ENCODE results near the gene ZMYND10.

Gene ZMYND10

GRCh38 chr3:50296721-50297383, 48.7 kb downstream of the ZMYND10 start:
- no peak overlapping the region for H2BK120ac ChIP-seq (ENCODE audit: low read depth, low read length)
- H3K14ac ChIP-seq (ENCODE audit: low read length in 2 of 2), result no peak overlapping the region
- peaks cover 5 to 12% of the 10 kb centered on the region in 2 experiments for H3K36me3 ChIP-seq (ENCODE audit: control insufficient read depth in 1 of 2, insufficient read depth in 2 of 2, low read depth in 1 of 2, low read length in 2 of 2)
- H3K4me2 ChIP-seq (ENCODE audit: low read length, poor library complexity, severe bottlenecking), result no peak overlapping the region
- peak overlapping the region in 1 of 2 experiments; percentile 7 for H3K4me3 ChIP-seq (ENCODE audit: insufficient read depth in 1 of 2, low read depth in 1 of 2, low read length in 2 of 2)
- 95% methylated on average over 18 of the region's 18 CpGs for WGBS
- H2BK5ac ChIP-seq (ENCODE audit: low read depth, low read length, poor library complexity, severe bottlenecking), result no peak overlapping the region
- no peak overlapping the region for H3K27ac ChIP-seq (ENCODE audit: low read length, poor library complexity, severe bottlenecking)
- no peak overlapping the region for H2AK5ac ChIP-seq (ENCODE audit: low read length, severe bottlenecking)
- H3K23ac ChIP-seq (ENCODE audit: low read length in 2 of 2), result no peak overlapping the region
- H4K91ac ChIP-seq (ENCODE audit: low read length), result no peak overlapping the region
- H3K4ac ChIP-seq (ENCODE audit: low read depth in 1 of 2, low read length in 2 of 2), result no peak overlapping the region
- H3K18ac ChIP-seq (ENCODE audit: low read depth in 1 of 2, low read length in 2 of 2), result no peak overlapping the region
- H3K4me1 ChIP-seq (ENCODE audit: control insufficient read depth, insufficient read depth, low read depth, low read length), result peaks cover 21% of the 10 kb centered on the region
- no peak for DNase-seq
- no peak overlapping the region for H3K9ac ChIP-seq (ENCODE audit: low read length)
- H2AFZ ChIP-seq (ENCODE audit: low read depth, low read length), result no peak overlapping the region
- no peak overlapping the region for H4K8ac ChIP-seq (ENCODE audit: low read length)
- H3K27me3 ChIP-seq (ENCODE audit: control insufficient read depth in 1 of 2, insufficient read depth in 1 of 2, low read length in 2 of 2), result no peaks in the 10 kb centered on the region
- H3K79me1 ChIP-seq (replicated peaks; ENCODE audit: low read length, poor library complexity, severe bottlenecking), result peaks cover 11% of the 10 kb centered on the region
- no peaks in the 10 kb centered on the region for H3K9me3 ChIP-seq (ENCODE audit: control insufficient read depth, low read length)
- H2BK15ac ChIP-seq (ENCODE audit: low read depth, poor library complexity, severe bottlenecking), result no peak overlapping the region
- H2BK12ac ChIP-seq (ENCODE audit: low read length in 2 of 2), result no peak overlapping the region

DNA sequence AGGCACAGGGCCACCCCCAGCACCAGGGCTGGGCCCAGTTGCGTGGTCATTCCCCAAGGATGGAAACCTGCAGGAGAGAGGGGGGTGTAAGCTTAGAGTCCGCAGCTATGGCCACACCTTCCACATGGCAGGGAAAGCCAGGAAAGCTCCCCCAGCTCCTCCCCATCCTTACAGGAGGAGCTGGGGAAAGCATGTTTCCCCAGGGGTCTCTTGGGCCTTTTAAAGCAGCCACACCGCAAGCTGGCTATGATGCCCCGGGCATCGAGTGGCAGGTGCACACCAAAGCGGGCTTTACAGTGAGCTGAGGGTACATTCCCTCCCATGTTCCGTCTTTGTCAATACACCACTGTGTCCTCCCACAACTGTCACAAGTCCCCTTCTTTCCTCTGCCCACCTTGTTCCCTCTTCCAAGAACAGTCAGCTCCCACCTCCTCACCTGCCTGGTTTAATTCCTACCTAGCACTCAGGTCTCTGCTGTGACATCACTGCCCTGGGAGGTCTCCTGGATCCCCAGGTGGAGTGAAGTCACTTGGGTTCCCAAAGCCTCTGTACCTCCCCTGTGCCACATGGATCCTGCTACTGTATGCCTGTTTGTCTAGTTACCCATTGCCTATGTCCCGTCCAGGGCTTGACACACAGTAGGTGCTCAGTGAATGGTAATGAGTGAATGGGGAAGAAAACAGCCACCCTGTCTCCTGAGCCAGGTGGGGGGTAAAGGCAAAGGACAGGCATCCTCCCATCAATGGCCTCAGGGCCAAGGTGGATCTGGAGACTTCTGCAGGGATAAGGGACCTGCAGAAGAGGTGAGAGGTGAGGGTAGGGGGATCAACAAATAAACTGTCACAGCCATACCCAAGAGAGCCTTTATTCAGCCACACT, 49.7 kb downstream of the ZMYND10 start:
- H3K27me3 ChIP-seq (ENCODE audit: control insufficient read depth in 1 of 2, insufficient read depth in 1 of 2, low read length in 2 of 2), result no peaks in the 10 kb centered on the region
- H3K4me2 ChIP-seq (ENCODE audit: low read length, poor library complexity, severe bottlenecking), result no peak overlapping the region
- no peak overlapping the region for H2BK12ac ChIP-seq (ENCODE audit: low read length in 2 of 2)
- no peak overlapping the region for H2BK15ac ChIP-seq (ENCODE audit: low read depth, poor library complexity, severe bottlenecking)
- H2BK5ac ChIP-seq (ENCODE audit: low read depth, low read length, poor library complexity, severe bottlenecking), result no peak overlapping the region
- H3K27ac ChIP-seq (ENCODE audit: low read length, poor library complexity, severe bottlenecking), result no peak overlapping the region
- H3K23ac ChIP-seq (ENCODE audit: low read length in 2 of 2), result no peak overlapping the region
- WGBS, result 86% methylated on average over 8 of the region's 8 CpGs
- no peak overlapping the region for H2BK120ac ChIP-seq (ENCODE audit: low read depth, low read length)
- no peaks in the 10 kb centered on the region for H3K9me3 ChIP-seq (ENCODE audit: control insufficient read depth, low read length)
- no peak overlapping the region for H3K14ac ChIP-seq (ENCODE audit: low read length in 2 of 2)
- no peak overlapping the region for H3K18ac ChIP-seq (ENCODE audit: low read depth in 1 of 2, low read length in 2 of 2)
- peaks cover 5 to 12% of the 10 kb centered on the region in 2 experiments for H3K36me3 ChIP-seq (ENCODE audit: control insufficient read depth in 1 of 2, insufficient read depth in 2 of 2, low read depth in 1 of 2, low read length in 2 of 2)
- DNase-seq, result no peak
- H4K8ac ChIP-seq (ENCODE audit: low read length), result no peak overlapping the region
- no peak overlapping the region for H2AFZ ChIP-seq (ENCODE audit: low read depth, low read length)
- no peak overlapping the region for H2AK5ac ChIP-seq (ENCODE audit: low read length, severe bottlenecking)
- no peak overlapping the region for H4K91ac ChIP-seq (ENCODE audit: low read length)
- peaks cover 13% of the 10 kb centered on the region for H3K79me1 ChIP-seq (replicated peaks; ENCODE audit: low read length, poor library complexity, severe bottlenecking)
- peaks cover 26% of the 10 kb centered on the region for H3K4me1 ChIP-seq (ENCODE audit: control insufficient read depth, insufficient read depth, low read depth, low read length)
- no peak overlapping the region for H3K4ac ChIP-seq (ENCODE audit: low read depth in 1 of 2, low read length in 2 of 2)
- no peak overlapping the region for H3K9ac ChIP-seq (ENCODE audit: low read length)
- no peak overlapping the region for H3K4me3 ChIP-seq (ENCODE audit: insufficient read depth in 1 of 2, low read depth in 1 of 2, low read length in 2 of 2)

GRCh38 chr3:50294492-50295403, 50.8 kb downstream of the ZMYND10 start:
- Histone ChIP-seq H4K8ac (ENCODE audit: low read length) (no peak overlapping the region), H2BK120ac (ENCODE audit: low read depth, low read length) (no peak overlapping the region), H3K23ac (ENCODE audit: low read length in 2 of 2) (no peak overlapping the region), H3K18ac (ENCODE audit: low read depth in 1 of 2, low read length in 2 of 2) (no peak overlapping the region), H3K4me2 (ENCODE audit: low read length, poor library complexity, severe bottlenecking) (no peak overlapping the region), H3K4me3 (ENCODE audit: insufficient read depth in 1 of 2, low read depth in 1 of 2, low read length in 2 of 2) (no peak overlapping the region), H3K79me1 (replicated peaks; ENCODE audit: low read length, poor library complexity, severe bottlenecking) (peaks cover 22% of the 10 kb centered on the region), H2BK5ac (ENCODE audit: low read depth, low read length, poor library complexity, severe bottlenecking) (no peak overlapping the region), H3K27me3 (ENCODE audit: control insufficient read depth in 1 of 2, insufficient read depth in 1 of 2, low read length in 2 of 2) (no peaks in the 10 kb centered on the region), H2AK5ac (ENCODE audit: low read length, severe bottlenecking) (no peak overlapping the region), H3K14ac (ENCODE audit: low read length in 2 of 2) (no peak overlapping the region), H3K4ac (ENCODE audit: low read depth in 1 of 2, low read length in 2 of 2) (no peak overlapping the region), H2BK15ac (ENCODE audit: low read depth, poor library complexity, severe bottlenecking) (peak overlapping the region; percentile 44), H2AFZ (ENCODE audit: low read depth, low read length) (no peak overlapping the region), H3K36me3 (ENCODE audit: control insufficient read depth in 1 of 2, insufficient read depth in 2 of 2, low read depth in 1 of 2, low read length in 2 of 2) (peaks cover 13 to 21% of the 10 kb centered on the region in 2 experiments), H3K9ac (ENCODE audit: low read length) (no peak overlapping the region), H3K9me3 (ENCODE audit: control insufficient read depth, low read length) (no peaks in the 10 kb centered on the region), H2BK12ac (ENCODE audit: low read length in 2 of 2) (no peak overlapping the region), H3K27ac (ENCODE audit: low read length, poor library complexity, severe bottlenecking) (no peak overlapping the region), H4K91ac (ENCODE audit: low read length) (no peak overlapping the region), H3K4me1 (ENCODE audit: control insufficient read depth, insufficient read depth, low read depth, low read length) (peaks cover 24% of the 10 kb centered on the region)
- 93% methylated on average over 22 of the region's 22 CpGs for WGBS
- DNase-seq, result no peak

Measured in mesenchymal stem cell (in vitro differentiated cells and primary cell).